HG03103 (cell line): ENCODE data around the gene ASF1A.

Experiments
- ATAC-seq: cut with Tn5 transposase; IDR thresholded peaks from one replicate; pipeline ENCODE4 v1.9.1; 2021; ENCODE audit warnings: low read depth; ENCODE audit not compliant: unreplicated experiment

The ASF1A gene

GRCh38 chr6:118912646-118913045 lies 18.7 kb downstream of the ASF1A start:
- ATAC-seq = no peak

GRCh38 chr6:118913161-118913560 lies 19.2 kb downstream of the ASF1A start:
- no peak for ATAC-seq

- ATAC-seq = no peak
Measured at GRCh38 chr6:118914598-118914997, 20.6 kb downstream of the ASF1A start.

GRCh38 chr6:118917546-118918328 lies 23.8 kb downstream of the ASF1A start:
- ATAC-seq = no peak

GRCh38 chr6:118918329-118918725 lies 24.4 kb downstream of the ASF1A start:
- ATAC-seq = no peak

GRCh38 chr6:118921084-118921483 lies 27.1 kb downstream of the ASF1A start:
- no peak for ATAC-seq

- ATAC-seq = no peak
Measured at GRCh38 chr6:118923035-118923434, 29.1 kb downstream of the ASF1A start.

GRCh38 chr6:118930680-118931079 lies 36.7 kb downstream of the ASF1A start:
- no peak for ATAC-seq

GRCh38 chr6:118931436-118931835 lies 37.5 kb downstream of the ASF1A start:
- no peak for ATAC-seq

- no peak for ATAC-seq
Measured at GRCh38 chr6:118932421-118932820, 38.5 kb downstream of the ASF1A start.

- no peak for ATAC-seq
Measured at GRCh38 chr6:118933855-118934460, 40.0 kb downstream of the ASF1A start.

GRCh38 chr6:118934461-118935330 lies 40.7 kb downstream of the ASF1A start, which contains the start of gene MCM9:
TSS of gene MCM9 (minus strand) at chr6:118935159. CDS start at chr6:118931723, 3,436 bp downstream.
- ATAC-seq = peak; percentile 96

- peak; percentile 5 for ATAC-seq
Measured at GRCh38 chr6:118935331-118935668, 41.3 kb downstream of the ASF1A start.

- no peak for ATAC-seq
Measured at GRCh38 chr6:118935978-118936703, 42.2 kb downstream of the ASF1A start.

- ATAC-seq = no peak
Measured at GRCh38 chr6:118939683-118940082, 45.7 kb downstream of the ASF1A start.

- no peak for ATAC-seq
Measured at GRCh38 chr6:118940770-118941169, 46.8 kb downstream of the ASF1A start.

GRCh38 chr6:118945217-118945616 lies 51.3 kb downstream of the ASF1A start:
- no peak for ATAC-seq

GRCh38 chr6:118952683-118953082 lies 58.7 kb downstream of the ASF1A start:
- ATAC-seq = no peak

- ATAC-seq = no peak
Measured at GRCh38 chr6:118953391-118953790, 59.4 kb downstream of the ASF1A start.
